ENCODE measurements around the gene COL12A1.

DNA sequence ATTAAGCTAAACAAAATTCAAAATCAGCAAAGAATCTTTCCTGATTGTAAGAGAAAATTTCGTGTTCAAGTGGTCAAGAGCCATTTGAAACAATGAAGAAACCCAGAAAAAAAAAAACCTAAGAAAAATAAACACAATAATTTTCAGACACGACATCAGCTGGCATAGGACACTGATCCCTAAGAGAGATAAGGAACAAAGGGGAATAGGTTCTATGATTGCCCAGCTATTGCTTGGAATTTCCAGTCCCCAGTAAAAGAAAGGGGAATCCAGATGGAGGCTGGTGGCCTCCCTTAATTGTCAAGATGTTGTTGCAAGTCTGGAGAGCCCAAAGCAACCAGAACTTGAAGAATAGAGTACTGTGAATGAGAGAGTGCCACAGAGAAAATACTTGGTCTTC lies 48.5 kb downstream of the COL12A1 start:
- TF ChIP-seq, protein P1, sequence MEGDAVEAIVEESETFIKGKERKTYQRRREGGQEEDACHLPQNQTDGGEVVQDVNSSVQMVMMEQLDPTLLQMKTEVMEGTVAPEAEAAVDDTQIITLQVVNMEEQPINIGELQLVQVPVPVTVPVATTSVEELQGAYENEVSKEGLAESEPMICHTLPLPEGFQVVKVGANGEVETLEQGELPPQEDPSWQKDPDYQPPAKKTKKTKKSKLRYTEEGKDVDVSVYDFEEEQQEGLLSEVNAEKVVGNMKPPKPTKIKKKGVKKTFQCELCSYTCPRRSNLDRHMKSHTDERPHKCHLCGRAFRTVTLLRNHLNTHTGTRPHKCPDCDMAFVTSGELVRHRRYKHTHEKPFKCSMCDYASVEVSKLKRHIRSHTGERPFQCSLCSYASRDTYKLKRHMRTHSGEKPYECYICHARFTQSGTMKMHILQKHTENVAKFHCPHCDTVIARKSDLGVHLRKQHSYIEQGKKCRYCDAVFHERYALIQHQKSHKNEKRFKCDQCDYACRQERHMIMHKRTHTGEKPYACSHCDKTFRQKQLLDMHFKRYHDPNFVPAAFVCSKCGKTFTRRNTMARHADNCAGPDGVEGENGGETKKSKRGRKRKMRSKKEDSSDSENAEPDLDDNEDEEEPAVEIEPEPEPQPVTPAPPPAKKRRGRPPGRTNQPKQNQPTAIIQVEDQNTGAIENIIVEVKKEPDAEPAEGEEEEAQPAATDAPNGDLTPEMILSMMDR (IDR thresholded peaks at IDR 0.05) = no peak
- TF ChIP-seq POLR2A (IDR thresholded peaks at IDR 0.05) = no peak
